Esophagus muscularis mucosa (tissue), 4 donors: ENCODE data around the gene GFPT1. TPM values are rescaled to one million over a fixed set of nuclear protein-coding genes. Genes with fewer than 3 reads are reported as not detected.
"Not testable (repeated sequence)": the region's sequence is repeated elsewhere in the genome, so short reads cannot be mapped to it uniquely, and the experiment has no call there.

Experiments
- DNase-seq: peaks from one replicate; pipeline ENCODE4 v3.0.0-alpha.2; 2017; ENCODE audit errors: extremely low spot score
- H3K27ac ChIP-seq, 4 donors: fragments of 200-600 bp; sonication (generic); replicated peaks in 1 of 4; 1 replicate in 3 of 4; 2 replicates in 1 of 4; pipeline ENCODE4 v1.5.1; 2016 to 2019; ENCODE audit warnings: mild to moderate bottlenecking in 1 of 4
- H3K27me3 ChIP-seq, 4 donors: fragments of 200-600 bp; sonication (generic); one replicate each; pipeline versions ENCODE4 v1.5.1 to v1.6.0; 2016 to 2019
- H3K36me3 ChIP-seq, 4 donors: fragments of 200-600 bp; sonication (generic); one replicate each; pipeline ENCODE4 v1.5.1; 2016 to 2019
- H3K4me1 ChIP-seq, 4 donors: fragments of 200-600 bp; sonication (generic); one replicate each; pipeline ENCODE4 v1.5.1; 2016 to 2019
- H3K4me3 ChIP-seq, 4 donors: fragments of 200-600 bp; sonication (generic); 1 replicate in 2 of 4; 2 replicates in 2 of 4; pipeline ENCODE4 v1.5.1; 2016 to 2019; ENCODE audit warnings: mild to moderate bottlenecking in 4 of 4, moderate library complexity in 1 of 4
- H3K9me3 ChIP-seq, 4 donors: fragments of 200-600 bp; sonication (generic); 1 replicate in 3 of 4; 2 replicates in 1 of 4; pipeline ENCODE4 v1.5.1; 2016 to 2019
- EP300 ChIP-seq: sonication (generic); formaldehyde crosslinking; IDR thresholded peaks from one replicate; pipeline ENCODE4 v1.6.1; 2017; ENCODE audit warnings: antibody characterized with exemption
- POLR2A ChIP-seq: fragments of 450-650 bp; IDR thresholded peaks from one replicate; pipeline ENCODE4 v1.6.1; 2017; ENCODE audit warnings: antibody characterized with exemption, moderate library complexity, mild to moderate bottlenecking, low read depth
- POLR2AphosphoS5 ChIP-seq, 2 donors: sonication (generic); formaldehyde crosslinking; IDR thresholded peaks; one replicate each; pipeline ENCODE4 v1.6.1; 2017; ENCODE audit warnings: antibody characterized with exemption in 2 of 2
- WGBS: methylation state at CpG from one replicate; pipeline ENCODE4 v1.1.5; 2018; 5-methylcytosine and 5-hydroxymethylcytosine counted together
- intact Hi-C: fragments of 100-400 bp; cut with DNase I; formaldehyde crosslinking; loops from one replicate; pipeline ENCODE4 v1.15.1; 2023
- total RNA-seq, 4 donors: library from RNA; depleted of rRNA; stranded (reverse); fragments of >200 nt; gene quantifications; one replicate each; pipeline versions ENCODE4 v1.1.0 to v1.2.1, GENCODE V29; 2016
- TF ChIP-seq, protein P1 (sequence below), 3 experiments: fragments of 200-600 bp in 2 of 3; fragments of 450-650 bp in 1 of 3; sonication (generic) in 2 of 3; IDR thresholded peaks; one replicate each; pipeline ENCODE4 v1.5.1; 2017 to 2019; ENCODE audit warnings: antibody characterized with exemption in 3 of 3, mild to moderate bottlenecking in 2 of 3, moderate library complexity in 1 of 3

GFPT1 gene
- total RNA-seq, 4 donors from 2014 or later, result 17.4 to 25.3 (median 23.2) TPM

- no peak for TF ChIP-seq POLR2A
- no peak overlapping the region for H3K27ac ChIP-seq
- no peak overlapping the region for H3K4me3 ChIP-seq
- no peaks in the 10 kb centered on the region for H3K27me3 ChIP-seq
- no peaks in the 10 kb centered on the region for H3K4me1 ChIP-seq
- intact Hi-C loops, result no loop called here
- peaks cover 31 to 94% (median 65%) of the 10 kb centered on the region in 4 donors for H3K36me3 ChIP-seq
- WGBS, result 97% methylated on average over 7 of the region's 7 CpGs
- no peaks in the 10 kb centered on the region for H3K9me3 ChIP-seq
- no peak for DNase-seq
These were observed 18.4 kb downstream of the GFPT1 start for GRCh38 chr2:69368588-69368987.

DNA sequence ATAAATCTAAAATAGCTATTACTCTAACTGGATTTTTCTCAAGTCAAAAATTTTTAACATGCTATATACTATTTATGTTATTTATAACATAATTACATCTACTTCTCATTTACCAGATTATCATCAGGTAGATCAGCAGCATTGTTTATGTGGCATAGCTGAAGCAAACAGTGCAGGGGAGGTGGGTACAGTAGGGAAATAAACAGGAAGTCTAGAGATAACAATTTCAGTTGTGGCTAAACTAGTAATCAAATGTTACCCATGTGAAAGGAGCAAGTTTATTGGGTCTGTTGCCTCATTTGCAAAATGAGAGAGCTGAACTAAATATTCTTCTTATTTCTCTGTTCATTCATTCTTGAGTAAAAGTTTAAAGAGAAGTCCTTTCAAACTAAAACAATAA, 27.7 kb downstream of the GFPT1 start:
- Histone ChIP-seq H3K4me3 (no peak overlapping the region), H3K27me3 (no peaks in the 10 kb centered on the region), H3K27ac (no peak overlapping the region), H3K4me1 (peaks cover 0 to 16% (median 7%) of the 10 kb centered on the region in 4 donors), H3K9me3 (no peaks in the 10 kb centered on the region), H3K36me3 (peaks cover 43 to 97% (median 67%) of the 10 kb centered on the region in 4 donors)
- intact Hi-C loops, result no loop called here
- TF ChIP-seq, protein P1, sequence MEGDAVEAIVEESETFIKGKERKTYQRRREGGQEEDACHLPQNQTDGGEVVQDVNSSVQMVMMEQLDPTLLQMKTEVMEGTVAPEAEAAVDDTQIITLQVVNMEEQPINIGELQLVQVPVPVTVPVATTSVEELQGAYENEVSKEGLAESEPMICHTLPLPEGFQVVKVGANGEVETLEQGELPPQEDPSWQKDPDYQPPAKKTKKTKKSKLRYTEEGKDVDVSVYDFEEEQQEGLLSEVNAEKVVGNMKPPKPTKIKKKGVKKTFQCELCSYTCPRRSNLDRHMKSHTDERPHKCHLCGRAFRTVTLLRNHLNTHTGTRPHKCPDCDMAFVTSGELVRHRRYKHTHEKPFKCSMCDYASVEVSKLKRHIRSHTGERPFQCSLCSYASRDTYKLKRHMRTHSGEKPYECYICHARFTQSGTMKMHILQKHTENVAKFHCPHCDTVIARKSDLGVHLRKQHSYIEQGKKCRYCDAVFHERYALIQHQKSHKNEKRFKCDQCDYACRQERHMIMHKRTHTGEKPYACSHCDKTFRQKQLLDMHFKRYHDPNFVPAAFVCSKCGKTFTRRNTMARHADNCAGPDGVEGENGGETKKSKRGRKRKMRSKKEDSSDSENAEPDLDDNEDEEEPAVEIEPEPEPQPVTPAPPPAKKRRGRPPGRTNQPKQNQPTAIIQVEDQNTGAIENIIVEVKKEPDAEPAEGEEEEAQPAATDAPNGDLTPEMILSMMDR (IDR thresholded peaks at IDR 0.05), result no peak
- no peak for TF ChIP-seq POLR2AphosphoS5 (IDR thresholded peaks at IDR 0.05)
- no peak for TF ChIP-seq POLR2A
- TF ChIP-seq EP300, result no peak
- DNase-seq, result no peak

DNA sequence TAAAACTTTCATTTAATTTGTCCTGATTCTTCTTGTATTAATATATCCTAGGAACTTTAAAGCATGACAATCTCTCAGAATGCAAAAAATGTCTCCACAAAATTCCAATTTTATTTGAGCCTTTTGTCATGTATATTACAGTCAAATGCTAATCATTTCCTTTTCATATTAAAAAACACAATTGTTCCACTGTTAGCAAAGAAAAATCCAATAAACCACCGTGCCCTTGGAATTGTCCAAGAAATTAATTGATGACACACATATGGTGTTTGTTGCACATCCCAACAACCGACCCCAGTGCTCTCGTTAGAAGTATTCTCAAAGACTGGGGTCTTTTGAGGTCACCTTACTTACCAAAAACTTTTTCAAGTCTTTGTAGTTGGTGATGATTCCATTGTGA, 28.1 kb downstream of the GFPT1 start:
- Histone ChIP-seq H3K27ac (no peak overlapping the region), H3K27me3 (no peaks in the 10 kb centered on the region), H3K4me1 (peaks cover 0 to 16% (median 7%) of the 10 kb centered on the region in 4 donors), H3K9me3 (no peaks in the 10 kb centered on the region), H3K36me3 (peaks cover 43 to 99% (median 67%) of the 10 kb centered on the region in 4 donors), H3K4me3 (no peak overlapping the region)
- no peak for DNase-seq
- 58% methylated on average over 3 of the region's 3 CpGs for WGBS
- TF ChIP-seq EP300 (no peak), POLR2AphosphoS5 (IDR thresholded peaks at IDR 0.05) (no peak), POLR2A (no peak)
- TF ChIP-seq, protein P1 (IDR thresholded peaks at IDR 0.05), result no peak
- intact Hi-C loops, result no loop called here

- H3K27ac ChIP-seq, result no peak overlapping the region
- H3K27me3 ChIP-seq, result no peaks in the 10 kb centered on the region
- intact Hi-C loops, result no loop called here
- WGBS, result 67% methylated on average over 5 of the region's 5 CpGs
- peaks cover 25 to 94% (median 54%) of the 10 kb centered on the region in 4 donors for H3K36me3 ChIP-seq
- DNase-seq, result no peak
- no peak overlapping the region for H3K4me3 ChIP-seq
- H3K4me1 ChIP-seq, result peaks cover 0 to 16% (median 7%) of the 10 kb centered on the region in 4 donors
- TF ChIP-seq, protein P1 (IDR thresholded peaks at IDR 0.05), result no peak
- TF ChIP-seq POLR2A, result no peak
- no peak for TF ChIP-seq EP300
- no peak for TF ChIP-seq POLR2AphosphoS5 (IDR thresholded peaks at IDR 0.05)
- no peaks in the 10 kb centered on the region for H3K9me3 ChIP-seq
These were observed 30.6 kb downstream of the GFPT1 start for GRCh38 chr2:69356471-69356870.

GRCh38 chr2:69354976-69355375, 32.1 kb downstream of the GFPT1 start:
- H3K27ac ChIP-seq, H3K4me3 ChIP-seq, H3K27me3 ChIP-seq, H3K9me3 ChIP-seq, DNase-seq, intact Hi-C loops: not testable (repeated sequence)
- Histone ChIP-seq H3K4me1 (peaks cover 0 to 16% (median 7%) of the 10 kb centered on the region in 4 donors), H3K36me3 (peaks cover 16 to 88% (median 48%) of the 10 kb centered on the region in 4 donors)
- 83% methylated on average over 3 of the region's 3 CpGs for WGBS

GRCh38 chr2:69353360-69353759, 33.7 kb downstream of the GFPT1 start:
- no peaks in the 10 kb centered on the region for H3K9me3 ChIP-seq
- H3K4me1 ChIP-seq, result peaks cover 0 to 16% (median 7%) of the 10 kb centered on the region in 4 donors
- peaks cover 17 to 88% (median 42%) of the 10 kb centered on the region in 4 donors for H3K36me3 ChIP-seq
- TF ChIP-seq POLR2A (no peak), POLR2AphosphoS5 (IDR thresholded peaks at IDR 0.05) (no peak), EP300 (no peak)
- TF ChIP-seq, protein P1 (IDR thresholded peaks at IDR 0.05), result no peak
- no peak for DNase-seq
- H3K27me3 ChIP-seq, result no peaks in the 10 kb centered on the region
- H3K27ac ChIP-seq, result no peak overlapping the region
- no peak overlapping the region for H3K4me3 ChIP-seq
- intact Hi-C loops, result no loop called here
- 98% methylated on average over 5 of the region's 5 CpGs for WGBS
